SIG-M5 treated with dmso at 0.1 percent for 504 hours (cell line): ENCODE measurements around the gene FGF8.
"Not testable (repeated sequence)": the region's sequence is repeated elsewhere in the genome, so short reads cannot be mapped to it uniquely, and the experiment has no call there.

Experiments used
- DNase-seq: peaks from one replicate; lab custom pipeline; 2025; ENCODE audit not compliant: unreplicated experiment; lab: John Stamatoyannopoulos, UW

FGF8 gene

DNA sequence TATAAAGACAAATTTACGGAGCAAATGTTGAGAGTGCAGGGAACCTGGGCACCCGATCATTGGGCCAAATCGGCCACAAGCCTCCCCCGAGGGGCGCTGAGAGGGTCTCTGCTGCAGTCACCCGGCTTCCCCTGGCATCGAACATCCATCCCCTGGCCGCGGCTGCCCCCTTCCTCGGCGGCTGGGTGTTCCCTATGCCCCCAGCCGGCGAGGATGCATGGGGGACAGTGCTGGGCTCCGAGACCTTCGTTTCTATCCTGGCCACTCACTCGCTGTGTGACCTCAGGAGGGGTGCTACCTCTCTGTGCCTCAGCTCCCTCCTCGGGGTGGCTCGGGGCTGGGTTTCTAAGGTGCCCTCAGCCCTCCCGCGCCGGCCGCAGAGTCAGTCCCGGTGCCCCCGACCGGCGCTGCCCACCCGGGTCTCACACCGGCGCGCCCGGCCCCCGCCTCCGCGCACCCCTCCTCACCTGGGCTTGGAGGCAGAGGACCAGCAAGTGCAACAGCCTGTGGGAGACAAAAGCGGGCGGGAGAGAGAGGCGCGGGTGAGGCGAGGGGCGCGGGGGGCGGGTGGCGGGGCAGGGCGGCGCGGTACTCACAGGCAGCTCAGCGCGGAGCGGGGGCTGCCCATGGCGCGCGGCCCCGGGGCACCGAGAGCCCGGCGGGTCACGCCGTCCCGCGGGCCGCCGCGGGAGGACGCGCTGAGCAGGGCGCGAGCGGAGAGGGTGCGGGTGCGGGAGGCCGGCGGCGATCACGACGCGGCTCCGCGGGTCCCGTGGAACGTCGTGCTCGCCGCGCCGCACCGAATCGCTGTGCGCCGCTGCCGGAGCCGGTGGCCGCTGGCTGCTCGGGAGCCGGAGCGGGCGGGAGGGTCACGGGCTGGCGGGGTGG is at the start of gene FGF8:
Gene FGF8 (minus strand): TSS at position 842 of the 888 bp plus-strand sequence. CDS start 214 bp downstream, at position 628.
- DNase-seq = no peak

DNA sequence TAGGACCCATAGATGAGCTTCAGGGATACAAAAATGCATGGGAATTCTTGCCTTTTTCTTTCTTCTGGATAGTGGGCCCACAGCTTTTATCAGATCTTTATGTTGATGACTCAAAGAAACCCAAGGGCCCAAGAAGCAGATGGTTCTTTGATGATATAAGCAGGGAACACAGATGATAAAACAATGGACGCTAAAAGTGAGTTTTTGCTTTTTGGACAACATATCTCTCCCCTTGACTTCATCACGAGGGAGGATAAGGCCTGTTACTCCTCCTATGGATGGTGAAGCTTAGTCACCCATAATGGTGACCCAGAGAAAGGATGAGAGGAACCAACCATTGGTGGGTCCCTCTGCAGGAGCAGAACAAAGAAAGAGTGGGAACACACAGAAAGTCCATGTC is 48.8 kb upstream of the FGF8 start:
- no peak for DNase-seq

GRCh38 chr10:101818872-101819633 is 43.1 kb upstream of the FGF8 start:
- peak; percentile 53 for DNase-seq

DNA sequence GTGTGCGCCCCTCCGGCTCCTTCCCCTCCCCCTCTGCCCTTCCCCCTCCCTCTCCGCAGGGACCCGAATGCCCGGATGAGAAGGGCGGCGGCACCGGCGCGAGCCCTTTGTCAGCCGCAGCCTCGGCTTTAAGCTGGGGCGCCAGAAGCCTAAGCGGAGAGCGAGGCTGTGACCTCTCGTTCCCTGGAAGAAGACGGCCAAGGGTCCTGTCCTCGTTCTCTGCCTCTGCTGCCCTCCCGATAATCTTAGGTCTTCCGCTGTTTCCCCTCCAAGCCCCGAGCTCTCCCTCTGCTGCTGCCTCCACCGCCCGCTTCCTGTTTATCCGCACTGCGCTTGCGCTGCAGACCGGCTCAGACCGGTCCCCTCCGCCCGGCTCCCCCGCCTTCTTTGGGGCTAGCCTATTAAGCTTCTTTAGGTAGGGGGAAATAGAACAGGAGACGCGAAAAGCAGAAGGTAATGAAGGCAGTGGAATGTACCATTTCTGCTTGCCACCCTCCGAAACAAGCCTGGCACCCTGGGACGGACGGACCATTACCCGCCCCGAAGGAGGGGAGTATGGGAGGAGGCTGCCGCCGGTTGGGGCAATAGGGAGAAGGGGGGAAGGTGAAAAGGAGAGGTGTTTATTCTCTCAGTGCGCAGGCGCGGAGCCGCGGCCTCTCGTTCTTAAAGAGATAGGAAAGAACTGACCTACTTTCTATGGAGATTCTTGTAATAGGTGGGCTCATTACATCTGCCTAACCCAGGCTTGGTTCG is 42.4 kb upstream of the FGF8 start, which contains the start of gene OGA:
Gene OGA (minus strand): TSS at position 326 of the 753 bp plus-strand sequence. CDS start 422 bp downstream, outside the sequence.
- DNase-seq = peak; percentile 99

DNA sequence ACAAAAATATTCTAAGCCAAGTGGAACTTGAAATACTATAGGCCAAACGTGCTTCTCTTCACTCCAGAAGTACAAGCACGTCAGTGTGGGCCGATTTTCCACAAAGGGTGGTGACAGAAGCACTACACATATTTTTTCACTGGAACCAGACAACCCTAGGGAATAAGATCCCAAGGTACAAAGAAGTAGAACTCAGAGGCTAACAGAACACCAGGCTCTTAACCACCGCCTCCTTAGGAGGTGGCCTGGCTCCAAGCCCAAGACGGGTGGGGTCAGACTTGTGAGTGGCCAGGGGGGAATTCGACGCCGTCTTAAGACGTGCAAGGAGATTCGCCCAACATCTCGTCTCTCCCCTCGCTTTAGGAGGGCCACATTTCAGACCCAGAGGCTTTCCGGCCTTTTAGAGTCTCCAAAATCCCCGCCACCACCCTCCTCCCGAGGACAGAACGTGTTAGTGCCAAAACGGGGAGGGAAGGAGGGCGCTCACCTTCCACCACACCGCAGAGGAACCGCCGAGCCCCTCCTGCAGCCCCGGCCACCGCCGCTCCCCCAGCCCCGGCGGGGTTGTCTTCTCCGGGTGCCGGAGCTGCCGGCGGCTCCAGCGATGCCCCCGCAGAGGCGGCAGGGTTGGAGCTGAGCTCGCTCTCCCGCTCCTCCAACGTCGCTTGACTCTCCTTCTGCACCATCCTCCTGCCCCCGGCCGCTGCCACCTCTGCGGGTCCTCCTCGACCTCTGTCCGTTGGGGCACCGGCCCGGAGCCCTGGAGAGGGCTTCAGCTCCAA is 41.6 kb upstream of the FGF8 start:
- DNase-seq = peak; percentile 51

DNA sequence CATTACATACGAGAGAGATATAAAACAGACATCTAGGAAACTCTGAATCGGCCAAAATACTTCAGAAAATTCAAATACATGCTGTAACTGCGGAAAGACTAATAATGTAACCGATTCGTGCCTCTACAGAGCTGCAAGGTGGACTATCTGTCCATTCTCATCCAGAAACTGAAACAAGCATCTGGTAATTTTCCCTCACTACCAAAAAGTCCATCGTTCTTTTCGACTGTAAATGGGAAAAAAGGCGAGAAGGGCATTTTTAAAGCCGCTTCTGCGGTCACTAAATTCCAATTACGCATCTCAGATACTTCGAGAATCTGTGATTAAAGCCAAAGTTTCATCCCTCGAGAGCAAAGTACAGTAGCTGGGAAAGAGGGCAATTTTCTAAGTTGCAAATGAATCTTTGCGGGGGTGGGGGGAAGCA is 41.0 kb upstream of the FGF8 start:
- no peak for DNase-seq

GRCh38 chr10:101816376-101816775 is 40.5 kb upstream of the FGF8 start:
- DNase-seq = no peak

GRCh38 chr10:101814466-101815071 is 38.7 kb upstream of the FGF8 start:
- no peak for DNase-seq

DNA sequence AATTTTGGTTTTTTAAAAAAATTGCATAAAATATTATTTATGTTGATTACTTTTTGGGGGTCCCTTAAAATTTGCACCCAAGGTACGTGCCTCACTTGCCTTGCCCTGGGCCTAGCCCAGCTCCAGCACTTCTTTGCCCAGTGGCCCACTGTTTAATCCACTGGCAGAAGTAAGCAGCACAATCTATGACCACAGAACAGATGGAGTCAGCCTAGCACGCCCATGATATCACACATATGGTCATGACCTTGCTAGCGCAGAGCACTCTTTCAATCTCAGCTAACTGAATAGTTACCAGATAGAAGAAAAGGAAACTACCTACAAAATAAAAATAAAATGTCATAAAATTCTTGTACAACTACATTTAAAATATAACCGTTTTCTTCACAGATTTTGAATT is 36.7 kb upstream of the FGF8 start:
- DNase-seq = no peak

DNA sequence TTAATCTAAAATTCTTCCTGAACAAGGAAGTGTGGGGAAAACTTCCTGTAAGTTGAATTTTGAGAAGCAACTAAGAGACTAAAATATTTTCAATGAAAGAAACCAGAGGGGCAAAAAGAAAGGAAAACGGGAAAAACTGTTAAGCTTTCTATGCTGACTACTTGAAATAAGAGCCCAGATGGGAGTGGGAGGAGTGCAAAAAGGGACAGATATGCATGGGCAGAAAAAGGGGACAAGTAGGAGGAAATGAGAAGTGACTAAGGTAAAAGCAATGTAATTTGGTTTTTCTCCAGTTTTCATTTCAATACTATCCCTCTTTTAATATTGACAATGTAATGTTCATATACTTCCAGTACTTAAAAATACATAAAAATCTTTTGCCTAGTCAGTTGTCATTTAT is 31.2 kb upstream of the FGF8 start:
- no peak for DNase-seq

- no peak for DNase-seq
Observed at GRCh38 chr10:101803511-101803910, 27.6 kb upstream of the FGF8 start.

DNA sequence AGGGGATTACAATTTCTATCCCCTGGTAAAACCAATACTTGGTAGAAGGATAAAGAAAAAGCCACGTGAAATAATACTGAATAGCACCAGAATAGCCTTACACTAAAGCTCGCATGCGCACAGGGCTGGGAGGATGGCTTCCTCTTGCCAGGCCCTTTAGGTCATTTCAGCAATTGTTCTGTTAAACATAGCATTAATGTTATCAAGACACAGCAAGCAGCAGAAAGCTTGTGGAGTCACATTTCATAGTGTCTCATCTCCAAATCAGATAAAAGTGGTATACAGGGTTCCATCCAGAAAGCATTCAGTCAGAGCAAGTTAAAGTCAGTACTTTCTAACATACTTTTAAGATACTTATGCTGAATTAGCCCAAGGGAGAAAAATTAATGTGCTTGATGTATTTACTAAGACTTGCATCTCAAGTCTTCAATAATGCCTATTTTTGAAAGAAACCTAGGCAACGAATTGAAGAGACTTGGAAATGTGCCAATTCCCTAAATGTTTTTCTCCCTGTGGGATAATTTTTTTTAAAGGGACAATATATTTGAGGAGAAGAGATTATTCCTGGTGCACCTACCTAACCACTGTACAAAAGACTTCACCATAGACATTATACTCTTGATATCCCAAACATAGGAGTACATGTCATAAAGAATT is 21.6 kb upstream of the FGF8 start:
- DNase-seq = no peak

DNA sequence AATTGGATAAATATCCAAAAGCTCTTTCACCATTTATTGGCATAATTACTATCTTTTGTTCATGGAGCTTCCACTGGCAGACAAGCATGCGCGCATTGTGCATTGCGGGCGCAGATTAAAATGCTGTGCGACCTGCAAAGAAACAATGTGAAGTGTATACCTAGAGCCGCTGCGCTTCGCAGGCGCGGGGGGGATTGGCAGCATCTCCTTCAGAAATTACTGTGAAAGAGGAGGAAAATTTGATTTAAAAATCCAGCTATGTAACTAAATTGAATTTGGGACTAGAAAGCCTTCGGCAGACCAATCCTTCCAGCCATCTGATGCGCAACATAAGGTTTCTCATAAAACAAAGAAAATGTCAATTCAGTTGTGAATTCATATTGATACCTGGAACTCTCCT is 17.6 kb upstream of the FGF8 start:
- no peak for DNase-seq

DNA sequence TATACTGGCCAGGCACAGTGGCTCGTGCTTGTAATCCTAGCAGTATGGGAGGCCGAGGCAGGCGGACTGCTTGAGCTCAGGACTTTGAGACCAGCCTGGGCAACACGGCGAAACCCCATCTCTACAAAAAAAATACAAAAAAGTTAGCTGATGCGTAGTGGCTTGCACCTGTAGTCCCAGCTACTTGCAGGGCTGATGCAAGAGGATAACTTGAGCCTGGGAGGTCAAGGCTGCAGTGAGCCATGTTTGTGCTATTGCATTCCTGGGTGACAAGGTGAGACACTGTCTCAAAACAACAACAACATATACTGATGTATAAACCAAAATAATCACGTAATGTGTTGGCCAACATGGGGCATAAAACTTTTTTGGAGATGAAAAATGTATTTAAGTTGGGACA is 13.8 kb upstream of the FGF8 start:
- no peak for DNase-seq

DNA sequence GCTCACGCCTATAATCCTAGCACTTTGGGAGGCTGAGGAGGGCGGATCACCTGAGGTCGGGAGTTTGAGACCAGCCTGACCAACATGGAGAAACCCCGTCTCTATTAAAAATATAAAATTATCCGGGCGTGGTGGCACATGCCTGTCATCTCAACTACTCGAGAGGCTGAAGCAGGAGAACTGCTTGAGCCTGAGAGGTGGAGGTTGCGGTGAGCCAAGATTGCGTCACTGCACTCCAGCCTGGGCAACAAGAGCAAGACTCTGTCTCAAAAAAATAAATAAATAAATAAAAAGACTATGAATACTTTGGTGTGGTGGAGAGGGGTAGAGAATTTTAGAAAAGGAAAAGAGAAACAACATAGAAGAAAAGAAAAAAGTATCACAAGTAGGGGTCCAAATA is 13.3 kb upstream of the FGF8 start:
- DNase-seq = not testable (repeated sequence)

DNA sequence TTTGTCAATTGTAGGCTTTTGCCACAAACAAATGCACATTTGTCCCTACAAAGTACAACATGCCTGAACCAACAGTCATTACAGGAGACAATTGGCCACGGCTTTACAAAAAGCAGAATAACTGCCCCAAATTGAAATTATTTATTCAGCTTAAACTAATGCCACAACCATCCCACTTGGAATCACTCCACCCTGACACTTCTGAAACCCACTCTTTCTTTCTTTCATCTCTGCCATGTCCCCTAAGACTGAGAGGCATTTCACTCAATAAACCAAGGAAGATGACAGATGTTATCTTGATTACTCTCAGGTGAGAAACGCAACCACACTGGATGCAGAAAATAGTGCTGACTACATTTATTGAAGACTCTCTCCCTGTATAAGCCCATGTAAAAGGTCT is 9.9 kb upstream of the FGF8 start:
- DNase-seq = no peak

DNA sequence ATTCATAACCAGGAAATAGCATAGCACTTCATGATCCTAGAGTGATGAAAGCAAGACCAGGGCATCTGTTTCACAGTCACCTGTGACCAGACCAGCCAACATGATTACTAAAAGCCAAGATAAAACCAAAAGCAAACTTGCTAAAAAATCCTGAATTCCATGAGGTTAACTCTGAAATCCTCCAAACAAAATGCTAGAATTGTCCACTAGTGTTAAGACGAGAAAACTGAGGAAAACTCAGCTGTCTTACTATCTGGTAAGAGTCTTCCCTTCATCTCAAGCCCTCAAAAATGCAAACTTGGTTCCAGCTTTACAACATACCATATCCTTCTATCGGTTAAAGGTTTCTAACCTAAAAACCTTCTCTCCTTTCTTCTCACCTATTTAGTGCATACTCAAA is 8.6 kb upstream of the FGF8 start:
- DNase-seq = no peak

DNA sequence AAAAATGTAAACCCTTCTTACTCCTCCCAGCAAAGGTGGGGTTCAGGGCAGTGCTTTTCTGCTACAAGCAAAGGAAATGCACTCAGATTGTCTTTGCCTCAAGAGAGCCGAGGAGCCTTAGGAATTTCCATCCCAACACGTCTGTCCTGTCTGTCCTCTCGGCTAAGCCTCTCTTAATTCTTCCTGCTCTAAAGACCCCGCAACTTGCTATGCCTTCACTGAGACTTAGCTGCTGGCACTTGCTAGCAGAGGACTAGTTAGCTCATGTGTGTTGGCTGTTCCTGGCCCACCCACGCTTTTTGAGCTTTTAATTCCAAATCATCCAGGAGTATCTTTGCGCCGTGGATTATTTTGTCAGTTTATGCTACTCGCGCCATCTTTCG is 7.8 kb upstream of the FGF8 start:
- no peak for DNase-seq

DNA sequence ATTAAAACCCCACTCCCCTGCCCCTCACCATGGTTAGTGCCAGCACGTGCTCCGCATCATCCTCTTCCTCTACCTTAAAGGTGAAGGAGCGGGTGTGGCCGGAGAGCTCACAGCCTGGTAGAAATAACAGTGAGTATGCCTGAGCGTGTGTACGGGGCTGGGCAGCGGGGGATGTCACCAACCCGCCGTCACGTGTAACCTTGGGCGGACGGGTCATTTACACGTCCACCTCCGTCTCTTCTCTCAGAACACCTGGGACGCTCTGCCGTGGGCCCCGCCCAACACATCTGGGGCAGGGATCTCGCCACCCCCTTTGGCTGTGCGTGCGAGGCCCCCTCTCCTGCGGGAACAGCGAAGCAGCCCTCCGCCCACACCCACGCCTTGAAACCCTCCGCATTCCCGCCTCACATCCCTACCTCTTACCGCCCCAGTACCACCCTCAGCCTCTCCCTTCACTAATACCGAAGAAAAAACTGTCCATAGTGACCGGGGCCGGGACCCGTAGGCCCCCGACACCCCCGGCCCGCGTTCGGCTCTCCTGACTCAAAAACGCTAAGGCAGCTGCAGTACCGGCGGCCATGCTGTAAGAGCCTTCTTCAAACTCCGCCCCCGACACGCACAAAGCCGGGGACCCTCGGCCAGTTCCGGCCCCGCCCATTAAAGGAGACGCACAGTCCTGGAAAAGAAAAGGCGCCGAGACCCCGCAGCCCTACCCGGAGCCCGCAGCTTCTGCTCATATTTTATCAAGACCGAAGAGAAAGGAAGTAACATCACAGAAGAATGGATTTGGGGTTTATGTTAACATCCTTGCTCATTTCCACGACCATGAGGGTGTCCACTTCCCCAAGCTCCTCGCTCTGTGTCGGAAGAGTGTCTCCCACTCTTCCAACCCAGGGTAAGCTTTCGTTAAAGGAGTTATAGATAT is 7.2 kb upstream of the FGF8 start, which contains the start of gene NPM3:
Gene NPM3 (minus strand): TSS at position 636 of the 925 bp plus-strand sequence. CDS start 56 bp downstream, at position 580.
- peak; percentile 76 for DNase-seq
